Testis (tissue), 2 donors: ENCODE data around the gene CEMP1.

Experiments used
- CTCF ChIP-seq, 3 experiments: fragments of 450-650 bp in 2 of 3; fragments of 200-600 bp in 1 of 3; sonication (generic) in 1 of 3; IDR thresholded peaks; one replicate each; pipeline ENCODE4 v1.5.1; 2016 to 2019; ENCODE audit warnings: antibody characterized with exemption in 3 of 3, mild to moderate bottlenecking in 2 of 3, moderate library complexity in 1 of 3
- POLR2A ChIP-seq: fragments of 450-650 bp; IDR thresholded peaks from one replicate; pipeline ENCODE4 v1.6.1; 2017; ENCODE audit warnings: antibody characterized with exemption, mild to moderate bottlenecking, moderate library complexity

- no peak for TF ChIP-seq POLR2A
- TF ChIP-seq CTCF (IDR thresholded peaks at IDR 0.05), result no peak
These were observed 6.8 kb downstream of the CEMP1 start for GRCh38 chr16:2524339-2524938.
